Osteocyte (in vitro differentiated cells): ENCODE measurements around the gene ZNF33B. TPM values are rescaled to one million over a fixed set of nuclear protein-coding genes. Genes with fewer than 3 reads are reported as not detected.

Experiments
- DNase-seq: peaks from one replicate; pipeline ENCODE4 v3.0.0; 2021; ENCODE audit warnings: mixed read lengths; ENCODE audit not compliant: unreplicated experiment; ENCODE audit errors: extremely low spot score
- H3K27ac Mint-ChIP-seq: one replicate; pipeline ENCODE4 v1.8.0; 2021; ENCODE audit warnings: mild to moderate bottlenecking, mixed read lengths; ENCODE audit not compliant: unreplicated experiment
- H3K27me3 Mint-ChIP-seq: one replicate; pipeline ENCODE4 v1.8.0; 2021; ENCODE audit warnings: mixed read lengths; ENCODE audit not compliant: unreplicated experiment
- H3K36me3 Mint-ChIP-seq: one replicate; pipeline ENCODE4 v1.8.0; 2021; ENCODE audit warnings: mixed read lengths; ENCODE audit not compliant: unreplicated experiment
- H3K4me1 Mint-ChIP-seq: one replicate; pipeline ENCODE4 v1.8.0; 2021; ENCODE audit warnings: mixed read lengths; ENCODE audit not compliant: unreplicated experiment
- H3K4me3 Mint-ChIP-seq: one replicate; pipeline ENCODE4 v1.8.0; 2021; ENCODE audit warnings: mild to moderate bottlenecking, moderate library complexity, mixed read lengths; ENCODE audit not compliant: unreplicated experiment
- H3K9me3 Mint-ChIP-seq: one replicate; pipeline ENCODE4 v1.8.0; 2021; ENCODE audit warnings: mixed read lengths; ENCODE audit not compliant: unreplicated experiment
- total RNA-seq: library from RNA; stranded (reverse); gene quantifications from 2 replicates; pipeline ENCODE4 v1.2.1, GENCODE V29; 2021
- TF ChIP-seq, protein P1 (sequence below): fragments of 200-600 bp; sonication (generic); IDR thresholded peaks from 2 replicates; pipeline ENCODE4 v1.5.0; 2021; ENCODE audit warnings: antibody characterized with exemption, mild to moderate bottlenecking, moderate library complexity

Gene ZNF33B
- total RNA-seq, 1 donor from 2014 or later = 24.8 TPM

DNA sequence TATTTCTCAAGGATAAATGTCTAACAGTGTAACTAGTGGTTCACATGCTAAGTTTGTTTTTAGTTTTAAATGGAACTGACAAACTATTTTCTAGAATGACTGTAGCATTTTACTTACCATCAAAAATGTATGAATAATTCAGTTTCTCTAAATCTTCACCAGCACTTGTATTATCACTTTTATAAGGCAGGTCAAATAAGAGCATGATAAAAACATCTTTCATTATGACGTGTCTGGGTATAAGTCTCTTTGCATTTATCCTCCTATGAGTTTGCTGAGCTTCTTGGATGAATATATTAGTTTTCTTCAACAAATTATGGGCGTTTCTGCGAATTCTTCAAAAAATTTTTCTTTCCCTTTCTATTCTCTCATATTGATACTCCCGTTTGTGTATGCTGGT is 19.9 kb downstream of the ZNF33B start:
- TF ChIP-seq, protein P1, sequence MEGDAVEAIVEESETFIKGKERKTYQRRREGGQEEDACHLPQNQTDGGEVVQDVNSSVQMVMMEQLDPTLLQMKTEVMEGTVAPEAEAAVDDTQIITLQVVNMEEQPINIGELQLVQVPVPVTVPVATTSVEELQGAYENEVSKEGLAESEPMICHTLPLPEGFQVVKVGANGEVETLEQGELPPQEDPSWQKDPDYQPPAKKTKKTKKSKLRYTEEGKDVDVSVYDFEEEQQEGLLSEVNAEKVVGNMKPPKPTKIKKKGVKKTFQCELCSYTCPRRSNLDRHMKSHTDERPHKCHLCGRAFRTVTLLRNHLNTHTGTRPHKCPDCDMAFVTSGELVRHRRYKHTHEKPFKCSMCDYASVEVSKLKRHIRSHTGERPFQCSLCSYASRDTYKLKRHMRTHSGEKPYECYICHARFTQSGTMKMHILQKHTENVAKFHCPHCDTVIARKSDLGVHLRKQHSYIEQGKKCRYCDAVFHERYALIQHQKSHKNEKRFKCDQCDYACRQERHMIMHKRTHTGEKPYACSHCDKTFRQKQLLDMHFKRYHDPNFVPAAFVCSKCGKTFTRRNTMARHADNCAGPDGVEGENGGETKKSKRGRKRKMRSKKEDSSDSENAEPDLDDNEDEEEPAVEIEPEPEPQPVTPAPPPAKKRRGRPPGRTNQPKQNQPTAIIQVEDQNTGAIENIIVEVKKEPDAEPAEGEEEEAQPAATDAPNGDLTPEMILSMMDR = no peak
- Mint-ChIP-seq H3K27me3 (no peaks in the 10 kb centered on the region), H3K27ac (no peak overlapping the region), H3K4me1 (peaks cover 3% of the 10 kb centered on the region), H3K4me3 (no peak overlapping the region), H3K9me3 (no peaks in the 10 kb centered on the region), H3K36me3 (peaks cover 56% of the 10 kb centered on the region)
- no peak for DNase-seq

DNA sequence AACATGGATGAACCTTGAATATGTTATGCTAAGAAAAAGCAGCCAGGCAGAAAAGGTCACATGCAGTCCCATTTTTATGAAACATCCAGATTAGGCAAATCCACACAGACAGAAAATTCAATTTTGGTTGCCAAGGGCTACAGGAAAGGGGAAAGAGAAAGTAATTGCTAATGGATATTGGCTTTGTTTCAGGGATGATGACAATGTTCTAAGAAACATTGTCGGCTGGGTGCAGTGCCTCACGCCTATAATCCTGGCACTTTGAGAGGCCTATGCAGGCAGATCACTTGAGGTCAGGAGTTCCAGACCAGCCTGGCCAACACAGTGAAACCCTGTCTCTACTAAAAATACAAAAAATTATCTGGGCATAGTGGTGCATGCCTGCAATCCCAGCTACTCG is 23.0 kb downstream of the ZNF33B start:
- Mint-ChIP-seq H3K9me3 (no peaks in the 10 kb centered on the region), H3K27me3 (no peaks in the 10 kb centered on the region), H3K27ac (no peak overlapping the region), H3K4me1 (peaks cover 3% of the 10 kb centered on the region), H3K4me3 (no peak overlapping the region), H3K36me3 (peaks cover 65% of the 10 kb centered on the region)
- TF ChIP-seq, protein P1 = no peak
- no peak for DNase-seq

DNA sequence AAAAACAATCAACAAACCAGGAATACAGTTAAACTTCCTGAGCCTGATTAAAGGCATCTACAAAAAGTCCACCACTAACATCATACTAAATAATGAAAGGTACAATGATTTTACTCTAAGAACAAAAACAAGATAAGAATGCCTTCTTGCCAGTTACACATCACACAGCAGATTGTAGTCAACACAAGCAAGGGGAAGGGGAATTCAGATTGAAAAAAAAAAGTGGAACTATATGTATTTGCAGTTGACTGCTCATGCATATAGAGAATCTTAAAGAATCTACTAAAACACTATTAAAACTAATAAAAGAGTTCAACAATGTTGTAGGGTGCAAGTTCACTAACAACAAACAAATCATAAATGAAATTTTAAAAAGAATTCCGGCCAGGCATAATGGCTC is 28.5 kb downstream of the ZNF33B start:
- H3K36me3 Mint-ChIP-seq = peaks cover 78% of the 10 kb centered on the region
- peaks cover 24% of the 10 kb centered on the region for H3K9me3 Mint-ChIP-seq
- DNase-seq = no peak
- no peaks in the 10 kb centered on the region for H3K27me3 Mint-ChIP-seq
- TF ChIP-seq, protein P1 = no peak
- H3K4me3 Mint-ChIP-seq = no peak overlapping the region
- H3K4me1 Mint-ChIP-seq = no peaks in the 10 kb centered on the region
- no peak overlapping the region for H3K27ac Mint-ChIP-seq

DNA sequence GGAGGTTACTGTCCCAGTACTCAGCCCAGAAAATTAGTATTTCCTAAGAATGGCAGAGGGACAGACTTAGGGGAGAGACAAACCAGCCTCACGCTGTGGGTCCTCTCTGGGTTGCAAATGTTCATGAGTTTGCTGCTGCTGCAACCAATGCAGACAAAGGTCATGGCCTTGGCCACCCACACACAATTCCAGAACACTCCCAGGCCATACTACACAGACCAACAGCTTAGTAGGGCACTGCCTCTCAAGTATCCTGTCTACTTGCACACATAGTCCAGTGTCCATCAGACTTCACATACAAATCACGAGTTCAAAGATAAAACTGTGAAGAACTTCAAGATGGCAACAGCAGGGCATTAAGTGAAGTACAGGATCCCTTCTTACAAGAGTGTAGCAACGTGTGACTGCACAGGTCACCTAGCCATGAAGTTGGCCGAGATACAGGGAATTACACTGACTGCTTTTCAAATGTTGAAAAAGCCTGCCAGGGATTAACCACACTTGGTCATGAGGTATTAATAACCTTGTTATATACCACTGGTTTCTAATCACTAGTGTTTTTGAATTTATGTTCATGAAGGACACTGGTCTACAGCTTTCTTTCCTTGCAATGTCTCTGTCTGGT is 40.0 kb downstream of the ZNF33B start:
- Mint-ChIP-seq H3K36me3 (peaks cover 68% of the 10 kb centered on the region), H3K9me3 (peaks cover 57% of the 10 kb centered on the region), H3K4me1 (no peaks in the 10 kb centered on the region), H3K27ac (no peak overlapping the region), H3K4me3 (no peak overlapping the region), H3K27me3 (no peaks in the 10 kb centered on the region)
- no peak for DNase-seq
- TF ChIP-seq, protein P1 = no peak

DNA sequence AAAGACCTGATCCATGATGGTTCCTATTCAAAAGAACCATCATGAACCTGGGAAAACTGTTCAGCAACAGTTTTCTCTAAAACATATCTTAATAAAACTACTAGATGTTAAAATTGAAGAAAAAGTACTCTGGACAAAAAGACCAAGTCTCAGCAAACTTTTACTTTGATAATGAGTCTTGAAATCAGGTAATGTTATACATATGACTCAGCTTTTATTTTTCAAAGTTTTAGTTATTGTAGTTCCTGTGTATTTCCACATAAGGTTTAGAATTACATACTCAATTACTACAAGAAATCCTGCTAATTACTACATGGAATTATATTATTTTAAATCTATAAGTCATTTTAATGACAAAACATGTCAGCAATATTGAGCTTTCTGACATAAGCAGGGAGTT is 42.2 kb downstream of the ZNF33B start:
- Mint-ChIP-seq H3K36me3 (peaks cover 74% of the 10 kb centered on the region), H3K9me3 (peaks cover 68% of the 10 kb centered on the region), H3K4me3 (no peak overlapping the region), H3K4me1 (no peaks in the 10 kb centered on the region), H3K27ac (no peak overlapping the region), H3K27me3 (no peaks in the 10 kb centered on the region)
- TF ChIP-seq, protein P1 = no peak
- no peak for DNase-seq
